Kidney epithelial cell (primary cell): ENCODE measurements around the gene HOXA11. TPM values are rescaled to one million over a fixed set of nuclear protein-coding genes. Genes with fewer than 3 reads are reported as not detected.
A peak's percentile ranks its signal among the peaks of the same experiment; 100 is the strongest.

Source experiments
- DNase-seq: peaks from one replicate; pipeline ENCODE4 v3.0.0-alpha.2; 2010; ENCODE audit warnings: low read depth
- H3K27me3 ChIP-seq: 2 replicates; pipeline ENCODE4 v1.6.0; 2011; ENCODE audit warnings: low read length; ENCODE audit not compliant: control insufficient read depth, insufficient read depth
- H3K36me3 ChIP-seq: 2 replicates; pipeline ENCODE4 v1.5.1; 2011; ENCODE audit warnings: low read length; ENCODE audit not compliant: control insufficient read depth, insufficient read depth
- H3K4me3 ChIP-seq: 2 replicates; pipeline ENCODE4 v1.5.1; 2011; ENCODE audit warnings: low read depth, mild to moderate bottlenecking, control low read depth, low read length
- total RNA-seq: library from RNA; depleted of rRNA; stranded (reverse); fragments of >200 nt; gene quantifications from 2 replicates; pipeline ENCODE4 v1.2.3, GENCODE V29; 2015
- TF ChIP-seq, protein P1 (sequence below): IDR thresholded peaks from 2 replicates; pipeline ENCODE4 v1.5.1; 2011; ENCODE audit warnings: mild to moderate bottlenecking, moderate library complexity, low read length, control low read depth, inconsistent platforms; ENCODE audit not compliant: insufficient read depth, poor library complexity, severe bottlenecking

HOXA11 gene
- total RNA-seq, 1 donor from 2014 or later: 17.3 TPM

DNA sequence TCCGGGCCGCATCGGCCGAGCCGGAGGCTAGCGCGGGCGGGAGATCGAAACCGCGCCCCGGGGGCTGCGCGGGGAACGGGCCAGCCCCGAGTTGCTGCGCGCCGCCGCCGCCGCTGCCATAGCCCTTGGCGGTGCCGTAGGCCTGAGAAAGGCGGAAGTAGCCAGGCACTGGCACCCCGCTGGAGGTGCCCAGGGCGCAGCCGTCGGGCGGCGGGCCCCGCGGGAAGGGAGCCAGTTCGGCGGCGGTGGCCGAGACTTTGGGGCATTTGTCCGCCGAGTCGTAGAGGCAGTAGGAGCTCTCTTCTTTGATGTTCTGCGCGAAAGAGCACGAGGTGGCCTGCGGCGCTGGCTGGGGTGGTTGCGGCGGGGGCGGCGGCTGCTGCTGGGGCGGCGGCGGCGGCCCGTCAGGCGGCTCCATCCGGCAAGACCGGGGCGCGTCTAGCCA lies 11.5 kb downstream of the HOXA11 start:
- TF ChIP-seq, protein P1, sequence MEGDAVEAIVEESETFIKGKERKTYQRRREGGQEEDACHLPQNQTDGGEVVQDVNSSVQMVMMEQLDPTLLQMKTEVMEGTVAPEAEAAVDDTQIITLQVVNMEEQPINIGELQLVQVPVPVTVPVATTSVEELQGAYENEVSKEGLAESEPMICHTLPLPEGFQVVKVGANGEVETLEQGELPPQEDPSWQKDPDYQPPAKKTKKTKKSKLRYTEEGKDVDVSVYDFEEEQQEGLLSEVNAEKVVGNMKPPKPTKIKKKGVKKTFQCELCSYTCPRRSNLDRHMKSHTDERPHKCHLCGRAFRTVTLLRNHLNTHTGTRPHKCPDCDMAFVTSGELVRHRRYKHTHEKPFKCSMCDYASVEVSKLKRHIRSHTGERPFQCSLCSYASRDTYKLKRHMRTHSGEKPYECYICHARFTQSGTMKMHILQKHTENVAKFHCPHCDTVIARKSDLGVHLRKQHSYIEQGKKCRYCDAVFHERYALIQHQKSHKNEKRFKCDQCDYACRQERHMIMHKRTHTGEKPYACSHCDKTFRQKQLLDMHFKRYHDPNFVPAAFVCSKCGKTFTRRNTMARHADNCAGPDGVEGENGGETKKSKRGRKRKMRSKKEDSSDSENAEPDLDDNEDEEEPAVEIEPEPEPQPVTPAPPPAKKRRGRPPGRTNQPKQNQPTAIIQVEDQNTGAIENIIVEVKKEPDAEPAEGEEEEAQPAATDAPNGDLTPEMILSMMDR: no peak
- H3K4me3 ChIP-seq: peak overlapping the region; percentile 72
- no peak for DNase-seq
- no peaks in the 10 kb centered on the region for H3K27me3 ChIP-seq
- H3K36me3 ChIP-seq: peaks cover 2% of the 10 kb centered on the region

DNA sequence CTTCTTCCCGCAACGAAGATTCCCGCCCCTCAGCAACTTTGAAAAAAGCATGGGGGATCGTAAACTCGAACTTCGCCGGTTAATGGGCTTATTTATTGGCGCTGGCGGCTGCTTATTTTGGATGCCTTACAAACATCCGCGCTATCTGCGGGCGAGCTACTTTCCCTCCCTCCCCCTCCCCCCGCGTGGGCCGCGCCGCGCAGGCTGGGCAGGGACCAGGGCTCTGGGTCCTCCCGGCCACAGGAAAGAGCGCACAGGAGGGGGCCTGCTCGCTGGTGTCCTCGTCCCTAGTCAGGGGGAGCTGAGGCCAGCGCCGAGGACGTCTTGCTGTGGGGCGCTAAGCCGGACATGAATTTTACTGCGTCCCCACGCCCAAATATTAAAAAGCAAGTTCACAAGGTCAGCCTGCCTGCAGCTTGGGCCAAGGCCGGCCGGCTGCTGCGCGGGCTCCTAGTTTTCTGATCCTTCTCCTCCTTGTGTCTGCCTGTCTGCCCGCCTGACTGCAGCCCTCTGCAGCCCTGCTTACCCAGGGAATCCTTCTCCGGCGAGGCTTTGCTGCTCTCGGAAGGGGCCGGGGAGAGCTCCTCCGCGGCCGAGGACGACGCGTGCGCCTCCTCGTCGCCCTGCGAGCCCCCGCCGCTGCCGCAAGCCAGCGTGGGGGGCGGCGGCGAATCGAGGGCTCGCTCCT lies 12.1 kb downstream of the HOXA11 start:
- peaks cover 2% of the 10 kb centered on the region for H3K36me3 ChIP-seq
- no peak for DNase-seq
- TF ChIP-seq, protein P1: no peak
- no peaks in the 10 kb centered on the region for H3K27me3 ChIP-seq
- peak overlapping the region; percentile 72 for H3K4me3 ChIP-seq

DNA sequence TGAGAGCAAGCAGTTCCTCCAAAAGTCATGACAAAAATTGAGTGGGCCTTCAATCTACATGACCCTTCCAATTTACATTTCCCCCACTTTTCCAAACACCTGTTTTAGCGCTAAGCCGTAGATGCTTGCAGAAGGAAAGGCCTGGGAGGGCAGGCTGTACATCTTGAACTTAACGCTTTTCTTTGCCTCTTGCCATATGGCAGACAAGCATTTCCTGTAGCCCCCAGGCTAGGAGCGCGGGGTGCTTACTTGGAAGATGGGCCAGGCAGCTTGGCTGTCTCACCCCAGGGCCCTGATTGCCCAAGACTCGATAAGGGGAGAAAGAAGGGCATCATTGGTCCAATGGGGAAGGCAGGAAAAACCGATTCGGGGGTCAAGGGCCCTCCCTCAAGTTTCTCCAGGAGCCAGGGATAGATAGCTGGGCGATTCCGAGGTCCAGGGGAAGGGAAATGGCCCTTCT lies 12.7 kb downstream of the HOXA11 start:
- DNase-seq: no peak
- TF ChIP-seq, protein P1: no peak
- peak overlapping the region; percentile 72 for H3K4me3 ChIP-seq
- peaks cover 2% of the 10 kb centered on the region for H3K36me3 ChIP-seq
- no peaks in the 10 kb centered on the region for H3K27me3 ChIP-seq

DNA sequence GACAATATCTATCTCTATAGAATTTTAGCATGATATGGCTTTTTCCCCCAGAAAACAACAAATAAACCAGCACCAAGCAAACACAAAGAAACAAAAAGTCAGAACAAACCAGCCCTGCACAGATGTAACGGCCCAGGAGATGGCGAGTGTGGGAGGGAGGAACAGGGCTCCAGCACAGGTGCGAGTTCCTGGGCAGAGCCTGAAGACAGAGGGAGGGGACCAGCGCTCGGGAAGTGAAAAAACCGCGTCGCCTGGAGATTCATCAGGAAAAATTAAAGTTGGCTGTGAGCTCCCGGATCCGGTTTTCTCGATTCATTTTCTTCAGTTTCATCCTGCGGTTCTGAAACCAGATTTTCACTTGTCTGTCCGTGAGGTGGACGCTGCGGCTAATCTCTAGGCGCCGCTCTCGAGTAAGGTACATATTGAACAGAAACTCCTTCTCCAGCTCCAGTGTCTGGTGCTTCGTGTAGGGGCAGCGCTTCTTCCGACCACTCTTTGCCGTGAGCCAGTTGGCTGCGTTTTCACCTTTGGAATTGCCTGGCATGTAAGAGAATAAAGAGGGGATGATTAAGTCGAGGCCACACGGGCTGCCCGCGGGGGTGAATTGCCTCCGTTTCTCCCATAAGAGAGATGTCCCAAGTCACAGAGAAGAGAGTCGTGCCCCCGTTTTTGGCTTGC lies 13.3 kb downstream of the HOXA11 start:
- Histone ChIP-seq H3K4me3 (peak overlapping the region; percentile 72), H3K27me3 (no peaks in the 10 kb centered on the region), H3K36me3 (peaks cover 2% of the 10 kb centered on the region)
- no peak for DNase-seq
- TF ChIP-seq, protein P1: no peak

DNA sequence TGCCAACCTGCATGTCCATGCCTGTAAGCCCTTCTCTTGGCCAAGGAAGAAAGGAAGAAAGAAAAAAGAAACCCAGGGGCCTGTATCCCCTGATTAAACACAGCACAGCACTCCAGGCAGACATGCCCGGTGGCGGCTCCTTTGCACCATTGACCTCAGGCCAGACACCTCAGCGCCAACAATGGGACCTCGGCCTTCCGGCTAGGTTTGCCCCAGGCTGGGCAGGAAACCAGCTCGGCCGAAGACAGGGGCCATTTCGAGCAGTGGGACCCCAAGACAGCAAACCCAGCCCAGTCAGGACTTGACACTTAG lies 13.8 kb downstream of the HOXA11 start:
- no peak for DNase-seq
- Histone ChIP-seq H3K36me3 (peaks cover 2% of the 10 kb centered on the region), H3K4me3 (peak overlapping the region; percentile 72), H3K27me3 (no peaks in the 10 kb centered on the region)
- TF ChIP-seq, protein P1: no peak
